AG04450 (cell line): ENCODE measurements around the gene SURF1. TPM values are rescaled to one million over a fixed set of nuclear protein-coding genes. Genes with fewer than 3 reads are reported as not detected.

Source experiments
- CTCF ChIA-PET: fragments of 300-600, 350-600 bp; formaldehyde crosslinking; extraction: SDS; loops from one replicate; lab custom pipeline; 2022; ENCODE audit warnings: antibody characterized with exemption, inconsistent platforms; lab: Charles Lee
- POLR2A ChIA-PET: fragments of 350-600 bp; formaldehyde crosslinking; extraction: SDS; loops from one replicate; lab custom pipeline; 2021; ENCODE audit warnings: antibody characterized with exemption, inconsistent platforms; lab: Yijun Ruan, JAX
- DNase-seq: peaks from one replicate; pipeline ENCODE4 v3.0.0-alpha.2; 2011; ENCODE audit warnings: low read depth, low spot score
- H3K27ac ChIP-seq: one replicate; pipeline ENCODE4 v1.5.1; 2012; ENCODE audit warnings: low read depth, low read length, control low read depth
- H3K27me3 ChIP-seq: one replicate; pipeline ENCODE4 v1.6.0; 2012; ENCODE audit warnings: low read length; ENCODE audit not compliant: control insufficient read depth, insufficient read depth
- H3K4me3 ChIP-seq: 2 replicates; pipeline ENCODE4 v1.5.1; 2011; ENCODE audit warnings: mild to moderate bottlenecking, low read depth, low read length, control low read depth
- H3K9me3 ChIP-seq: 2 replicates; pipeline ENCODE4 v1.5.1; 2012; ENCODE audit warnings: low read length; ENCODE audit not compliant: control insufficient read depth, insufficient read depth
- CTCF ChIP-seq: IDR thresholded peaks from 2 replicates; pipeline ENCODE4 v1.5.1; 2011; ENCODE audit warnings: low read depth, low read length, control low read depth, inconsistent platforms
- polyA plus RNA-seq: library from polyadenylated mRNA; depleted of rRNA; stranded (reverse); fragments of >200 nt; gene quantifications from 2 replicates; pipeline ENCODE4 v1.2.3, GENCODE V29; 2011

Gene SURF1
- polyA plus RNA-seq, 1 experiment = 28.2 TPM

- Histone ChIP-seq H3K27ac (peak overlapping the region; percentile 39), H3K27me3 (no peaks in the 10 kb centered on the region), H3K4me3 (no peak overlapping the region), H3K9me3 (peaks cover 5% of the 10 kb centered on the region; the same call in 1 of the 2 replicates)
- ChIA-PET CTCF (interaction anchor here (0.7 to 1.0 kb wide), 2 partner anchors 20 to 208 kb away, joined by 3 to 5 read pairs; no protein-coding TSS in a partner anchor), POLR2A (interaction anchor here (0.7 kb wide), 1 partner anchor 8 kb away, joined by 3 read pairs; no protein-coding TSS in a partner anchor)
- no peak for DNase-seq
- TF ChIP-seq CTCF = no peak
Observed at GRCh38 chr9:133351526-133351907, 4.8 kb downstream of the SURF1 start.

GRCh38 chr9:133349965-133350616 is 6.2 kb downstream of the SURF1 start:
- no peak overlapping the region for H3K27ac ChIP-seq
- POLR2A ChIA-PET = interaction anchor here (0.6 kb wide), 1 partner anchor 160 kb away, joined by 5 read pairs; no protein-coding TSS in a partner anchor

GRCh38 chr9:133348718-133349573 is 7.3 kb downstream of the SURF1 start:
- H3K27ac ChIP-seq = peak overlapping the region; percentile 94
- DNase-seq = no peak
- H3K4me3 ChIP-seq = peak overlapping the region; percentile 99
- no peaks in the 10 kb centered on the region for H3K27me3 ChIP-seq
- TF ChIP-seq CTCF = no peak
- ChIA-PET CTCF (no interaction called here), POLR2A (interaction anchor here (1.2 to 1.7 kb wide), 3 partner anchors 20 to 318 kb away, joined by 3 to 9 read pairs (median 8); partner anchors contain the start of genes GTF3C5 and STKLD1)
- H3K9me3 ChIP-seq = peaks cover 5% of the 10 kb centered on the region; the same call in 1 of the 2 replicates

More at GRCh38 chr9:133349965-133350616, 6.2 kb downstream of the SURF1 start:
- no peaks in the 10 kb centered on the region for H3K27me3 ChIP-seq
- no peak for DNase-seq
- TF ChIP-seq CTCF = no peak
- CTCF ChIA-PET = no interaction called here
- peaks cover 5% of the 10 kb centered on the region; the same call in 1 of the 2 replicates for H3K9me3 ChIP-seq
- H3K4me3 ChIP-seq = peak overlapping the region; percentile 99

GRCh38 chr9:133347985-133348717 is 8.1 kb downstream of the SURF1 start, which contains the start of the genes MED22 and RPL7A:
MED22 (minus strand) TSS chr9:133348131; CDS start chr9:133346662, 1,469 bp downstream.
RPL7A (plus strand) TSS chr9:133348218; CDS start chr9:133348244, 26 bp downstream.
- Histone ChIP-seq H3K9me3 (peaks cover 5% of the 10 kb centered on the region; the same call in 1 of the 2 replicates), H3K27me3 (no peaks in the 10 kb centered on the region), H3K27ac (peak within 1 kb of the TSS; percentile 94), H3K4me3 (peak within 1 kb of the TSS; percentile 99)
- no peak for TF ChIP-seq CTCF
- ChIA-PET POLR2A (interaction anchor here (0.7 to 1.7 kb wide), 19 partner anchors 8 to 598 kb away, joined by 3 to 19 read pairs (median 4); partner anchors contain the start of genes CACFD1, GTF3C5, REXO4 and SLC2A6), CTCF (no interaction called here)
- peak; percentile 91 for DNase-seq
